Omental fat pad (tissue), 4 donors: ENCODE results near the gene TGFB2. TPM values are rescaled to one million over a fixed set of nuclear protein-coding genes. Genes with fewer than 3 reads are reported as not detected.

ENCODE experiments used
- ATAC-seq: fragments of 150-250 bp; one replicate; pipeline ENCODE4 v1.9.1; 2016; ENCODE audit warnings: mild to moderate bottlenecking, moderate library complexity; ENCODE audit not compliant: low FRiP score
- DNase-seq: peaks from one replicate; pipeline ENCODE4 v3.0.0-alpha.2; 2019; ENCODE audit warnings: low spot score
- small RNA-seq: library from RNA; depleted of rRNA; stranded (forward); fragments of <200 nt; gene quantifications from one replicate; pipeline ENCODE3, GENCODE V24; 2016
- total RNA-seq, 4 donors: library from RNA; depleted of rRNA; stranded (reverse); fragments of >200 nt; gene quantifications; one replicate each; pipeline ENCODE4 v1.1.0, GENCODE V29; 2016
- TF ChIP-seq, protein P1 (sequence below), 3 donors: fragments of 450-650 bp; IDR thresholded peaks; one replicate each; pipeline ENCODE4 v1.5.1; 2016 to 2017; ENCODE audit warnings: antibody characterized with exemption in 3 of 3, mild to moderate bottlenecking in 3 of 3, moderate library complexity in 2 of 3

Gene TGFB2
- total RNA-seq, 4 donors from 2014 or later: 3.1 to 9.1 (median 4.1) TPM

GRCh38 chr1:218488986-218489385 lies 143.8 kb downstream of the TGFB2 start:
- no peak for DNase-seq

GRCh38 chr1:218490406-218490922 lies 145.3 kb downstream of the TGFB2 start:
- no peak for ATAC-seq
- TF ChIP-seq, protein P1, sequence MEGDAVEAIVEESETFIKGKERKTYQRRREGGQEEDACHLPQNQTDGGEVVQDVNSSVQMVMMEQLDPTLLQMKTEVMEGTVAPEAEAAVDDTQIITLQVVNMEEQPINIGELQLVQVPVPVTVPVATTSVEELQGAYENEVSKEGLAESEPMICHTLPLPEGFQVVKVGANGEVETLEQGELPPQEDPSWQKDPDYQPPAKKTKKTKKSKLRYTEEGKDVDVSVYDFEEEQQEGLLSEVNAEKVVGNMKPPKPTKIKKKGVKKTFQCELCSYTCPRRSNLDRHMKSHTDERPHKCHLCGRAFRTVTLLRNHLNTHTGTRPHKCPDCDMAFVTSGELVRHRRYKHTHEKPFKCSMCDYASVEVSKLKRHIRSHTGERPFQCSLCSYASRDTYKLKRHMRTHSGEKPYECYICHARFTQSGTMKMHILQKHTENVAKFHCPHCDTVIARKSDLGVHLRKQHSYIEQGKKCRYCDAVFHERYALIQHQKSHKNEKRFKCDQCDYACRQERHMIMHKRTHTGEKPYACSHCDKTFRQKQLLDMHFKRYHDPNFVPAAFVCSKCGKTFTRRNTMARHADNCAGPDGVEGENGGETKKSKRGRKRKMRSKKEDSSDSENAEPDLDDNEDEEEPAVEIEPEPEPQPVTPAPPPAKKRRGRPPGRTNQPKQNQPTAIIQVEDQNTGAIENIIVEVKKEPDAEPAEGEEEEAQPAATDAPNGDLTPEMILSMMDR (IDR thresholded peaks at IDR 0.05): no peak

More at GRCh38 chr1:218488986-218489385, 143.8 kb downstream of the TGFB2 start:
- TF ChIP-seq, protein P1 (IDR thresholded peaks at IDR 0.05): no peak
- ATAC-seq: no peak

GRCh38 chr1:218492874-218493273 lies 147.7 kb downstream of the TGFB2 start:
- TF ChIP-seq, protein P1 (IDR thresholded peaks at IDR 0.05): no peak

More at GRCh38 chr1:218490406-218490922, 145.3 kb downstream of the TGFB2 start:
- no peak for DNase-seq

DNA sequence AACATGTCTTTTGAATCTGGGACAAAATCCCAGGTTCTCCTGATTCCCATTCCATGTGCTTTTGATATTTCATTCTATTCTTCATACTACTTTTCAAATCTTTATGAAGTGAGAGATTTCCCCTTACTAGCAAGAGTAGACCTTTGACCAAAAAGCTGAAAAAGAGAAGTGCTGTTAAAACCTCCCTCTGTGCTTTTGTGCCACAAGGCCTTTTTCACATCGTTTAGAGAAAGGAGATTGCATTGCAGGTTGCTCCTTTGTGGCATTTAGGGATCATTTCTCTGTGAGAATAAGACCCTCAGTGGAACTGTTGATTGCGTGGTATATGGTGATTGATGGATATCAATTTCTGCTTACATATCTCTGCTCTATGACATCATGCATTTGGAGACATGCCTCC lies 148.8 kb downstream of the TGFB2 start:
- TF ChIP-seq, protein P1 (IDR thresholded peaks at IDR 0.05): no peak
- ATAC-seq: no peak
- DNase-seq: no peak

More at GRCh38 chr1:218492874-218493273, 147.7 kb downstream of the TGFB2 start:
- ATAC-seq: no peak
- DNase-seq: no peak

Small RNA genes lying within 50 kb of the gene (small RNA-seq; reads per million reads assigned to genes)
- not detected for gene AC096638.1

Other genes with a start within 250 kb of the TGFB2 start
- 10 to 100 TPM in 1 of 4 donors, 1 to 10 TPM in 3; 4.6 to 22.7 (median 5.3) TPM for gene RRP15, start 60.0 kb upstream of the TGFB2 start, total RNA-seq